KMS-11 (cell line): ENCODE measurements around the gene KLF3.

Experiments used
- H2AFZ ChIP-seq: fragments of 200-600 bp; sonication (generic); 2 replicates; pipeline ENCODE4 v1.6.1; 2016; ENCODE audit warnings: antibody characterized with exemption, mixed run types, low read depth
- H3K27ac ChIP-seq: fragments of 200-600 bp; sonication (generic); 2 replicates; pipeline ENCODE4 v1.6.1; 2016; ENCODE audit warnings: mild to moderate bottlenecking, mixed run types
- H3K27me3 ChIP-seq: fragments of 200-600 bp; sonication (generic); 2 replicates; pipeline ENCODE4 v1.6.1; 2017; ENCODE audit warnings: mild to moderate bottlenecking, low read depth, mixed run types, moderate library complexity; ENCODE audit not compliant: insufficient read depth
- H3K36me3 ChIP-seq: fragments of 200-600 bp; sonication (generic); 2 replicates; pipeline ENCODE4 v1.6.1; 2017; ENCODE audit warnings: mild to moderate bottlenecking, mixed run types; ENCODE audit not compliant: insufficient read depth
- H3K4me1 ChIP-seq: fragments of 200-600 bp; sonication (generic); 2 replicates; pipeline ENCODE4 v1.6.1; 2016; ENCODE audit warnings: mild to moderate bottlenecking, low read depth, mixed run types; ENCODE audit not compliant: poor library complexity, severe bottlenecking
- H3K4me2 ChIP-seq: fragments of 200-600 bp; sonication (generic); 2 replicates; pipeline ENCODE4 v1.7.0; 2016; ENCODE audit warnings: mild to moderate bottlenecking, mixed run types
- H3K4me3 ChIP-seq: fragments of 200-600 bp; sonication (generic); IDR thresholded peaks from 2 replicates; pipeline ENCODE4 v1.6.1; 2017; ENCODE audit warnings: low read depth, low read length, mixed read lengths; ENCODE audit not compliant: insufficient read depth
- H3K79me2 ChIP-seq: fragments of 200-600 bp; sonication (generic); 2 replicates; pipeline ENCODE4 v1.6.1; 2016; ENCODE audit warnings: low read depth, mixed run types; ENCODE audit not compliant: insufficient read depth
- H3K9ac ChIP-seq: fragments of 200-600 bp; sonication (generic); 2 replicates; pipeline ENCODE4 v1.6.1; 2016; ENCODE audit warnings: mild to moderate bottlenecking, mixed run types
- H4K20me1 ChIP-seq: fragments of 200-600 bp; sonication (generic); 2 replicates; pipeline ENCODE4 v1.6.1; 2016; ENCODE audit warnings: mild to moderate bottlenecking, mixed run types; ENCODE audit not compliant: insufficient read depth
- CTCF ChIP-seq: fragments of 200-600 bp; sonication (generic); conservative IDR thresholded peaks from 2 replicates; pipeline ENCODE4 v1.6.1; 2017; ENCODE audit warnings: low read depth, mild to moderate bottlenecking, antibody characterized with exemption, low read length, moderate library complexity, mixed read lengths

Gene KLF3

GRCh38 chr4:38672397-38673129 is 8.6 kb downstream of the KLF3 start:
- Histone ChIP-seq H3K9ac (no peak overlapping the region), H3K4me1 (peaks cover 29% of the 10 kb centered on the region), H3K4me2 (no peak overlapping the region), H3K27ac (no peak overlapping the region), H3K79me2 (peaks cover 9% of the 10 kb centered on the region; the same call in 1 of the 2 replicates), H3K27me3 (no peaks in the 10 kb centered on the region), H3K4me3 (no peak overlapping the region), H4K20me1 (no peaks in the 10 kb centered on the region), H3K36me3 (no peaks in the 10 kb centered on the region), H2AFZ (no peak overlapping the region)
- TF ChIP-seq CTCF, result no peak

- Histone ChIP-seq H2AFZ (no peak overlapping the region), H3K27ac (no peak overlapping the region), H3K79me2 (peaks cover 6% of the 10 kb centered on the region; the same call in 1 of the 2 replicates), H3K36me3 (no peaks in the 10 kb centered on the region), H3K4me1 (peaks cover 21% of the 10 kb centered on the region), H3K4me2 (no peak overlapping the region), H3K4me3 (no peak overlapping the region), H3K27me3 (no peaks in the 10 kb centered on the region), H3K9ac (no peak overlapping the region), H4K20me1 (no peaks in the 10 kb centered on the region)
- no peak for TF ChIP-seq CTCF
These were observed 9.4 kb downstream of the KLF3 start for GRCh38 chr4:38673130-38673978.

DNA sequence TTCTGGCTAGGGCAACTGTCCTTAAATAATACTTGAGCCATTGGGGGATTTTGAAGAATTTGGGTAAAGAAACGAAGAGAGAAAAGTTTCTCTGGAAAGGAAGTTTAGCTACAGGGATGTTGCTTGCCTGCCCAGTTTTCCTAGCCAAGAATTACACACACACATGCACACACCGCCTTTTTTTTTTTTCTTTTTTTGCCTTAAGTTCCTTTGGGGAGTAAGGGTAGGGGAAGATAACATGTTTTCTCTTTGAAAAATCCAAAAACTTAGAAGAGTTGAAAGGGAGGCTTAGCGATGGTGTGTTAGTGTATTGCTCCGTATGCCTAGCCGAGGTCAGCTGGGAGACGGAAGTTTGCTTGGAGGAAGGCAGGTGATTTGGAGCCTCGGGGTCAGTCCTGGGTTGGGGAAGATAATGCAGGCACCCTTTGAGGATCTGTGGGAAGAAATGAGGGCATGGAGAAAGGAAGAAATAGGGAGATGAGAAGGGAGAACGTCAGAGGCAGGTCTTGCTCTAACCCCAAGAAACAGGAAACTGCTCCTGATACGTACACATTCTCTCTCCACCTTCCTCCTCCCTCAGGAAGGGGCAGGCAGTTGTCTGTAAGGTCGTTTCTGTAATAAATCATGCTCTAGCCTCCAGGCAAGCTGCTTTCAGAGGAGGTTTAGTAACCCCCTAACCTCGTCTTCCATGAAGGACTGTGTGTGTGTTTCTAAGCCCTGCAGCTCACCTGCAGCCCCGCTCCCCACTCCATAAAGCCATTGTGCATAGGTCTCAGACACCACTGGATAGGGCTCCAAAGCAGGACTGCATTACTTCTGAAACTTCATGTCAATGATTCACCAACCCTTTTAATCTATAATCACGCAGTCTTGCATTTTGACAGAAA is 10.5 kb downstream of the KLF3 start:
- Histone ChIP-seq H3K27ac (no peak overlapping the region), H3K79me2 (no peaks in the 10 kb centered on the region), H3K36me3 (no peaks in the 10 kb centered on the region), H3K9ac (no peak overlapping the region), H3K27me3 (no peaks in the 10 kb centered on the region), H4K20me1 (no peaks in the 10 kb centered on the region), H3K4me1 (peaks cover 19% of the 10 kb centered on the region), H3K4me2 (no peak overlapping the region), H2AFZ (no peak overlapping the region), H3K4me3 (no peak overlapping the region)
- TF ChIP-seq CTCF, result no peak
